ENCODE measurements around the gene RBM20.
"Not testable (repeated sequence)": the region's sequence is repeated elsewhere in the genome, so short reads cannot be mapped to it uniquely, and the experiment has no call there.

RBM20 gene

DNA sequence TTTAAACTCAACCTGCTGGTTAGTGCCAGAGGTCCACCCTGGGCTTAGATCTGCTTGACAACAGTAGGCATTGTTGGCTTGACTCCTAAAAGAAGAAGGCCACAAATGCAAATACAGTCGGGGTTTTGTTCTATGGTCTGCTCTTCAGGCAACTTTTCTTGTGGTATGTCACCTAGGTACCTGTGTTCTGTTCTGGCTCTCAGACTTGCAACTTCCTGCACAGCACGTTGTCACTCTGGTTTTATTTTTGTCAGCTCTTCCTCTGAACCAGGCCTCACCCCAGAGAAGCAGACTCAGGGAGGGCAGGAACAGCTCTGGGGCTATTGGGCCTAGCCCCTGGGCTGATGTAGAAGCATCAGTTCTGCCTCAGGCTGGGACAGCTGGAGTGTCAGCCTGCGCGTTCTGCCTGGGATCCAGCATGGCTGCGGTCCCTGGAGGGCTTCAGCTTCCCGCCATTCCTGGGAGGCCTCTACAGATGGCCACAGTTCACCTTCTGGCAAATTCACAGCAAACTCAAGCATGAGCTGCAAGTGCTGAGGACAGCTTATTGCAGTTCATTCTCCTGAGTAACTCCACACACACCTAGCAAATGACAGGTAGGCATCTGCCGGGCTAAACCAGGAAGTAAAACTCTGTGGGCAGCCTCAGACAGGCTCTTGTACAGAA is 216.6 kb downstream of the RBM20 start:
- no peak for DNase-seq

DNA sequence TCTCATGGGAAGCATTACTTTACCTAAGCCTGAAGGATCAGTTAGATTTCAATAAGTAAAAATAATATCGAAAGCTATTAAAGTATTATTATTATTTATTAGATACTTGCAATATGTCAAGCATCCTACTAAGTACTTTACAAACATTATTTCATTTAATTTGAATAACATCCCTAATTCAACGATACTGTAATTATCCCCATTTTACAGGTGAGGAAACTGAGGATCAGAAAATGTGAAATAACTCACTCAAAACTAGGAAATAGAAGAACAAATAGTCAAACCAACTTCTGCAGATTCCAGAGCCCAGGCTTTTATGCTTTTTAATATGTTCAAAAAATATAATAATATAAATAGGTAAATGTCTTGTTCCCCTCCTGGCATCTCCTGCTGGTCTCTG is 217.3 kb downstream of the RBM20 start:
- DNase-seq: no peak

DNA sequence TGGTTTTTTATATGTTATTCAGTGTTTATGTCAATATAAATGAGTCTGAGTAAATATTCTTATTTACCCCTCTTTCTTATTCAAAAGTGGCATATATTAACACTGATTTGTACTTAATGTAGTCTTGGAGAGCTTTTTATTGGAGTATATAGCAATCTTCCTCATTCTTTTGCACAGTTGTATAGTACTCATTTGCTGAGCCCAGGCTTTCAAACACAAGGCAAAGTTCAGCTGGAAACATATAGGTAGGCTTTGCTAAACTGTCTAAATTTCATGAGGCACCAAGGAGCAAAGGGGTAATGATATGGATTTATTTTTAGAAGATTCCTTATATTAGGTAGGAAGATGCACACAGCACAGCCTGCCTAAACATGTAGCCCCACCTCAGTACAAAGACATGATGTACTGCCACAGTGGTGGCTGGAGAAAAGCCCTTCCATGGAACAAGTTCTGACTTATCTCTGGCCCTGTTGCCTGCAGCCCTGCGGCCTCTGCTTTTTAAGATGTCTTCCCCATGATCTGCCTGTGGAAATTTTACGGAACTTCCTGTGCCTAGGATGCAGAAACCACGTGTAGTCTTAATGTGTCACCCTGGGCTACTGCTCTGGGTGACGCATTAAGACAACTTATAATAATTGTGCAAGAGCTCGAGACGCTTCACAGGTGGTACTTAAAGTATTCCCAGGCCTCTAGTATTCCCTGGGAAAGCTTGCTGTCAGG is 218.0 kb downstream of the RBM20 start:
- no peak for DNase-seq

DNA sequence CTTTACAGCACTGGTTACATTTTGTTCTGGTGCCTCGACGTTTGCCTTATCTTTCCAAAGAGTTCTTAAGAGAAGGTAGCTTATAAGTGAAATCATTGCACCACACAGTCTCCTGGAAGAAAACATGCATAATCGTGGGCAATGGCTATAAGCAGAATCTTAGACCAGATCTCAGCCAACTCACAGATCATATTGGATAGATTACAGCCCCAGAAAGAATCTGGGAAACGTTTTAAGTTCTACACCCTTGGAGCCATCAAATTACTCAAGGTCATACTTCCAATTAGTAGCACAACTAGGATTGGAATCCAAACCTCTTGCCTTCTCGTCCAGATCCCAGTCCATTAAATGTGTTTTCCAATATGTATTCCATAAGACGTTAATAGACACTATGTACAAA is 218.8 kb downstream of the RBM20 start:
- no peak for DNase-seq

DNA sequence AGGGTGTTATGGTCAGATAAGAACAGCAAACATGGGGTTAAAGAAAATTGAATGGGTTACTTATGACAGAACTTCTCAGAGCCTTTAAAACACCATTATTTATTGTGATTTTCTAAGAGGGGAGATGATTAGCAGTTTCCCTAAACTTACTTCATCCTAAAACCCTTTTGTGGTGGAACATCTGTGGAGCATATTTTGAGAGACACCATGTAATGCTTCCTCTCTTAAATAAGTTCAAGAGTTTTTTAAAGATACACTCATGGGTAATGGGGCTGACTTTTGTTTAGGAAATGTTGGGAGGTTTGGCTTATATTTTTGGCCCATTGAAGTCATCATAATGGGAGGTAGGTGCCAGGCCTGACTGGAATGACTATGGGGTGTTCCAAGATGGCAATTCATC is 219.2 kb downstream of the RBM20 start:
- no peak for DNase-seq

DNA sequence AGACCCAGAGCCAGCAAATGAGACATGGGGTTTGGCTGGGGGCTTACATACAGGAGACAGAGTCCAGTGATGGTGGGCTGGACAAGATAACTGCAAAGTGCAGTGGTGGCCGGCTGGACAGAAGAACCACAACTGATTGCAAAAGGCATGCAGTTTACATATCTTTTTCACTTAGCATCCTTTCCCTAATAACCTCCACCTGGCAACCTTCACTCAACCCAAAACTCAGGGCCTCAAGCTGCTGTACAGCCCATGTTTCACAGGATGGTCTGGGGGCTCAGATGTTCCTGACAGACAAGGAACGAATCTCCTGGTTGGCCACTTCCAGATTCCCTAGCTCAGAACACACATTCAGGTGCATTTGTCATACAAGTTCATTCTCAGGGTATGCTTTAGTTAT is 219.8 kb downstream of the RBM20 start:
- DNase-seq: no peak

DNA sequence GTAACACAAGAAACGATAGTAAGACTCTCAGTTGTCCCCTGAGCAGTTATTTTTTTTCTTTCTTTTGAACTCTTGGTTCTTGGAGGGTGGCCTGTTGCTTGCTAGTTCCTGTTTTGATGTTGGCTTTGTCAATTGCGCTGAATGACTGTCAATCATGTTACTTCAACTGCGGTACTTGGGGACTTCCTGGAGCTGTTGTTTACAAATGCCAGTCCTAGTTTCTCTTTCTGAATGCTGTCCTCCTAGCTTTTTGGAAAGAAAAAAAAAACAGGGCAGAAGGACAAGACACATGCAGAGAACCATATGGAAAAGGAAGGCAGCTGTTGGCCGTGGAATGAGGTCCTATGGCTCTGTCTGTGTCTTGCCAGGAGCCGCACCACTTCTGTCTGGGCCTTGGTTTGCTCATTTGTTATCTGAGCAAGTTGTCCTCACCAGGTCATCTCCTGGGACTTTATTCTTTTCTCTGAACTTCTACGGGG is 220.6 kb downstream of the RBM20 start:
- no peak for DNase-seq

DNA sequence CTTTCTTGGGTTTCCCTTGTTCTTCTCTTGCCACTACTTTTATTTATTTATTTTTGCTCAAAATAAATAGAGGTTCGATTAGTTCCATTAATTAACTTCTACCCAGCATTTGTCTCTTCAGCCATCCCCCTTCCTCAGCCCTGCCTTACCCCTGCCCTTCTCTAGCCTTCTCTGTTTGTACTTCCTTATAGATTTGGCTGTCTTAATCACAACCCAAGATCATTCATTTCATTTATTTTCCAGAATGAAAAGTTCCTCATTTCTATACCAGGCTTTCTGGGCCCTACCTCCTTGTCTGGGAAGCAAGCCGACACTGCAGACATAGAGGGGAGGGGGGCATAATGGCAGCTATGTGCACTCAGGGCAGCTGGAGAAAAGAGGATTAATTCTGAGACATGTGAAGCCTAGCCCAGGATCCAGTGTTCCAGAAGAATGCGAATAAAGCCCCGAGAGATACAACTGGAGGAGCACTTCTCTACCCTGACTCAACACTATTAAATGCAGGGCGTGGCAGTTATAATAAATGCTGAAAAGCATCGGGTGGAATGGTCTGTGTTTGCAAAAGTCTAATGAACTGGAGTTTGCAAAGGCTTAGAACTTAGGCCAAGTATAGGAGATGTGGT is 221.2 kb downstream of the RBM20 start:
- peak; percentile 58 for DNase-seq

DNA sequence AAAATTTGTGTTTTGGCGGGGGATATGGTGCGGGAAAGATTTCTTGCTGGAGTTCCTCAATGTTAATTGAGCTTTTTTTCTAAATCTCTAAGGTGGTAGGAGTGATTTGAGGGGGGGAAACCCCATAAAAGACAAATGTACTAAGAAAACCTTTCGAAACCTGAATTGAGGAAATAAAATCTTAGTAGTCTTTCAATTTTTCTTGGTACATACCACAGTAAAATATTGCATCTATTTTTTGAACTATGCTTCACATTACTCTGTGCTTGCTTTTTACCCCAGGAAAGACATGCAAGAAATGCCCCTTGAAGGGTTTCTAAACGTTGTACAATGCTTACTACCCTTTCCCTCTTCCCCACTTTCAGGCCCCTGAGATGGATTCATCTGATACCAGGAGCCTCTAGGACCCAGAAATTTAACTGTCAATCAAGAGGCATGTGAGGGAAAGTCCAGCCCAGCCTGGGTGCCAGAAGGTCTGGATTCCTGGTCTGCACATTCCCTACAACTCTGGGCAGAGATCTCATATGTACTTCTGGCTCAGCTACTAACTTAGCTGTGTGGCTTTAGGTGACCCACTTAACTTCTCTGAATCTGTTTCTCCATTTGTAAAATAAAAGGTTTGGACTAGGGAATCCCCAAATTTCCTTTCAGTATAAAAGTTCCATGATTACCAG is 221.8 kb downstream of the RBM20 start:
- DNase-seq: no peak

DNA sequence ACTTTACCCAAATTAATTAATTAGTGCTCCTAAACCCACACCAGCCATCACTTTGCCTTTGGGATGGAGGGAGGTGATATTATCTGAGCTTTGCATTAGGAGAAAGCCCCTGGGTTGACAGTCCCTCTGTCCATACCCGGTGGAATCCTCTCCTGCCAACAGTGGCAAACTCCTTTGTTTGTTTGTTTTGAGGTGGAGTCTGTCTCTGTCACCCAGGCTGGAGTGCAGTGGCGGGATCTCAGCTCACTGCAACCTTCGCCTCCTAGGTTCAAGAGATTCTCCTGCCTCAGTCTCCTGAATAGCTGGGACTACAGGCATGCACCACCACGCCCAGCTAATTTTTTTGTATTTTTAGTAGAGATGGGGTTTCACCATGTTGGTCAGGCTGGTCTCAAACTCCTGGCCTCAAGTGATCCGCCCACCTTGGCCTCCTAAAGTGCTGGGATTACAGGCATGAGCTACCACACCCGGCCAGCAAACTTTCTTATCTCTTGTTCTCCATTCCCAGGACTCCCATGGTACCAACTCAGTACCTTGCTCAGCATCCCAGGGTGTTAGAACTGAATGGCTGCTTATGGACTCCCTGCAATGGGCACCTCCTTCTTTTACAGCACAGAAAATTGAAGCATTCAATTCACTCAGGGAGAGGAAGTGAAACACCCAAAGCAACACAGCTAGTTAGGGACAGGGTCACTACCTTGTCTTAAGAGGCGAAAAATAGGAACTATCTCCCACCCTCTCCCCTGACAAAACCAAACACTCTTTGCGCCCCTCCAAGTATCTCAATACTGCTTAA is 223.1 kb downstream of the RBM20 start:
- DNase-seq: not testable (repeated sequence)

DNA sequence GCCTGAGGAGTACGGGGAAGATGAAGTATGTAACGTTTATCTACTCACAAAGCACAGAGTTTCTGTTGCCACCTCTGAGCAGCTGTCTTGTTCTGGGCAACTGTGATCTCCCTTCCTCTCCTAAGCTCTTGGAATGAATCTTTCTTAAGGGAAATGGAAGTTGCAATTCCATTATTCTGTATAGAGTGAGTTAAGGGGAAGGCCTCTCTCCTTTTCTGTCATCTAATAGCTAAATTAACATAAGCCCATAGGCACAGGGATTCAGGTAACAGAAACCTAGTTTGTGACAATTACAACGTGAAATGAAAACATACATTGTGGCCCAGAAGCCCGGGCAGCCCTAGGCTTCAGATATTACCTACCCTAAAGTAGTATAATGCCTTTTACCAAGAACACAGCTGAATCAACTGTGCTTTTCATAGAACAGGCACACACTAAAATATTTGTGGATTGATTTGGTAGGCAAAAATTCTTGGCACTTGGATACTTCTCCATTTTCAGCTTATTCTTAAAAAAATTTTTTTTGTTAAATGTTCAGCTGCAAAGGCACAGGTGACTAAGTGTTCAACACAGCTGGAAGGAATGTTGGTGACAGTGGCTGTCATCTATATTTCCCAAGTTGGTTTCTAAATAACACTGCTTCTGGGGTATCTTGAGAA is 223.8 kb downstream of the RBM20 start:
- no peak for DNase-seq

DNA sequence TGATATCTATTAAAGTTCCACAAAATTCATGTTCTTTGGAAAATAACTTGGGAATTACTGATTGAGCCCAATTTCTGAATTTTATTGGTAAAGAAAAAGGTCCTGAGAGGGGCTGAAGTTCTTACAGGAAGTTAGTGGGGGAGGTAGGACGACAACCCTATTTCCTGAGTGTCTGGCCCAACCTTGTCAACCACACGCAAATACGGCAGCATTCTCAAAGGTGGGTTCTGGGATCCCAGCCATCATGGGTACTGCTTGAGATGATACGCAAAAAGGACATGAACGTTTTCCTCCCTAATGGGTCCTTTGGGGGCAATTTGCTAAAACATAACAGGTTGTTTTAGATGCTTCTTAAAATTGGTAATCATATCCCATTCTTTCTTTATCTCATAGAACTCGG is 224.8 kb downstream of the RBM20 start:
- DNase-seq: no peak

DNA sequence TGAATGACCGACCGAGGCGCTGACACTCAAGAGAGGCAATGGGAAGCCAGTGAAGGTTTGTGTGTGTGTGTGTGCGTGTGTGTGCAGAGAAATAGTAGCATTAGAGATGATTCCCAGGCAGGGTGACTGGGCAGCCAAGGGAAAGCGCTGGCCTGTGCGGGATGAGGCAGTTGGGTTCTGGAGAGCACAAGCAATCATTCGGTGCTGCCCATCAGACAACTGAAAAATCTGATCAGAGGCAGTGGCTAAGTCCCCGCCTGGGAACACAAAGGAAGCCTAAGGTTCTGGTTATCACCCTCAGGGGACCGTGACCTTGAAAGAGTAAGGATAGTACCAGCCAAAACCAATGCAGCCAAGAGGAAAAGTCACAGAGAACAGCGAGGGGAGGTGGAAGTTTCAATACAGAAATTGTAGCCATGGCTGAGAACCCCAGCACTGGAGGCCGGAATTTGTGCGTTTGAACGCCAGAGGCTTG is 226.7 kb downstream of the RBM20 start:
- no peak for DNase-seq

DNA sequence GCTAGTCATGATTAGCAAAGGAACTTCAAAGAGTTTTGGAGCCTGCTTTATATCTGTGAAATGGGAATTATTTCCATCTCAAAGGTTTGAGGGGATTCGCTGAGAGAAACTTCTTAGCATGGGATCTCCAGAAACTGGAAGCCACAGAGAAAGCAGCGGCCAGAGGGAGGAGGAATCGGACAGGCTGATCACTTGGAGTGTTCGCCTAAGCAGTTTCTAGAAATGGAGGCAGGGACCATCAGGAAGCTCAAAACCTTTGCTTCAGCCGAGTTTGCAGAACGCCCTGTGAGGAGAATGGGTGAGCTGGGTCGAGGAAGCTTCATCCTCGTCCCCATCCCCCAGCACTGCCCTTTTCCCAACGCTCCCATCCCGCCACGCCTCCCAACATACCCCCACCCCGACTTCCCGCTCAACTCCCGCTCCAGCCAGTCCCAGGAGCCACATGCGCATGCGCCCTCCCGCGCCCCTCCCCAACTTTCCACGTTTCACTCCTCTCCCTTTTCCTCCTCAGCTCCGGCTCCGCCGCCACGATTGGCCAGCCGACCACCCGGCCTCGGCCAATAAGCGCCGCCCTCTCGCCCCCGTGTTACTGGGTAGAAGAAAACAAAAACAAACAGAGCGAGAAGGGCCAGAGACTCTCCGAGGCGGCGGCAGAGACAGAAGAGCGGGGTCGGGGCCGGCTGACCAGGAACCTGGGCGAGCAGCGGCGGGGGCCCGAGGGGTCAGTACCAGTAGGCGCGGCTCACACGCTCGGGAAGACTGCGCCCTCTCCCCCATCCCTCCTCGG is 227.4 kb downstream of the RBM20 start, which contains the start of gene PDCD4:
TSS of gene PDCD4 (plus strand) at position 631 of the 787 bp plus-strand sequence. CDS start 4,100 bp downstream, outside the sequence.
- peak; percentile 100 for DNase-seq

DNA sequence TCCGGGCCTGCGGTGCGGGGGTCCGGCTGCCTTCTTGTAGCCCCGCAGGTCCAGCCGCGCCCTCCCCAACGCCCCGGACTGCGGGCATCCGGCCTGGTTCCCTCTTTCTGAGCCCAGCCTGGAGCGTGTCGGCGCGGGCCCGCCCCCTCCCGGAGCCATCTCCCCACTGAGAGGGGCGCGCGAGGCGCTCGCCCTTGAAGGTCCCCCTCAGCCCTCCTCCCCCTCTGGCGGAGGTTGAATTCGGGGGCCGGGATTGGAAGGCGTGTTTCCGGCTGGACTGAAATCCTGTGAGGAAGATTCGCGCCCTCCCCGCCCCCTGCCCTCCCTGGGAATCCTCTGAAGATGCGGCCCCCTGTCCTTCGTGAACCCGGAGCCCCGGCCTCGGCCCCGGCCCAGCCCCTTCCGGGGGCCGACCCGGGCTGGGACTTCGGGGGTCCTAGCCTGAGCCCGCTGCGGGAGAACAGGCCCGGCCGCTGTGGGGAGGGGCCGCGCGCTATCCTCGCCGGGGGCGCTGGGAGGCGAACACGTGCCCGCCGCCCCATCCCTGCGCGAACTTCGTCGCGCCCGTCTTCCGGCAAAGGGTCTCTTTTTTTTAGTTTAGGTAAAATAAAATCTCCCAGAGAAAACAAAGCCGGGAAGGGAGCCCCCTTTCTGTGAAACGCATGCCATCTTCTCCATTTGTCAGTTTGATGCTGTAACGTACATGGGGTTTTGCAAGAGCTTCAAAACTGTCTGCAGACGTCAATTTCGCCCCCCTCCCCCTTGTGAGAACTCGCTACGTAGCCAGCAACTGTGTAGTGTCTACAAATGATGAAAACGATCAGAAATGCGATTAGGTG is 228.2 kb downstream of the RBM20 start:
- peak; percentile 92 for DNase-seq

DNA sequence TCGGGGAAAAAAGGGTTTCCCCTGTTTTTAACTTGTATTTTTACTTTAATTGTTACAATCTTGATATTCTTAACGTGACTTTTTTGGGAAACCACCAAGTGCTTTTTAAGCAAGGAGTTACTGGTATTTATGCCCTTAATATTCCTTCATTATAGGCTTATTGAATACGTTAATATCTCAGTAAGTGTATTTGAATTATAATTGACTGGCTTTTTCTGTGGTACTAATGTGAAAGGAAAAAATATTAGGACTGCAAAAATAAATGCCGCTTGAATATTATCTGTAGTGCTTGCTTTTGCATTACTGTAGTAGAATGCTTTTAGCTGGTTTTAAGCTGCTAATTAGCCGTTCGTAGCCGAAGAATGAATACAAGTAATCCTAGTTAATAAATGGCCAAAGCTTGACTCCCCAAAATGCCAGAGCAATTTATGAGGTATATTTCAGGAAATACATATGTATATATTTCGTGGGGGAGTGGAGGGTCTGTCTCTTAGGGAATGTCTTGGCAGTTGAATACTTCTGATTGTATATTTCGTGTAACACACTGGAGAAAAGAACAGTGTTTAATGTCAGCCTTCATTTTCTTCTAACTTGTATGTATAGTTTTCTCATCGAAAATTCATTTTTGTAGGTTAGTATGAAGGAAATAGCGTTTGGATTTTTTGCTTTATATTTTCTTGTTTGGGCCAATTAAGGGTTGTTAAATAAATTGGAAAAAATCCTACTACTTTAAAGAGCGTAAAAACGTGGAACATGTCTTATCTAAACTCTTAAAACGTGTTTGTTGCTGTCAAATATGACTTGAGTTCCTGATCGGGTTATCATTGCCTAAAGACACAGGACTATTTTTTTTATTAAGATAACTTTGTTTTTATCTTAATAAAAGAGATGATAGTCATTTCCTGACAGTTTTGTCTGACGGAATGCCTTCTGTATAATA is 229.1 kb downstream of the RBM20 start:
- no peak for DNase-seq

DNA sequence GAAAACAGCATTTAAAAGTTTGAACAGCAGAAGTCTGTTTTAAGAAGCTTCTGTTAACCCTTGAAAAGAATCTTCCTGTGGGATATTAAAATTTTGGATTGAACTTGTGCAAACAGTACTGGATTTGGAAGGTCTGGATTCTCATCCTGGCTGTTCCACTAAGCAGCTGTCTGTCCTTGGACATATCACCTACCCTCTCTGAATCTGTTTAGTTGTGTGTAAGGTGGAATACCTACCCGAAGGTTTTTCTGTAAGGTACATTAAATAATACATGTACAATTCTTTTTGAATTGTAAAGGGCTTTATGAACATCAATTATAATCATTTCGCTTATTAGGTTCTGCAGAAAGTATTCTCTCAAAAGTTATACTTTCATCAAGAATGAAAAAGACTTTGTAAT is 229.8 kb downstream of the RBM20 start:
- no peak for DNase-seq

DNA sequence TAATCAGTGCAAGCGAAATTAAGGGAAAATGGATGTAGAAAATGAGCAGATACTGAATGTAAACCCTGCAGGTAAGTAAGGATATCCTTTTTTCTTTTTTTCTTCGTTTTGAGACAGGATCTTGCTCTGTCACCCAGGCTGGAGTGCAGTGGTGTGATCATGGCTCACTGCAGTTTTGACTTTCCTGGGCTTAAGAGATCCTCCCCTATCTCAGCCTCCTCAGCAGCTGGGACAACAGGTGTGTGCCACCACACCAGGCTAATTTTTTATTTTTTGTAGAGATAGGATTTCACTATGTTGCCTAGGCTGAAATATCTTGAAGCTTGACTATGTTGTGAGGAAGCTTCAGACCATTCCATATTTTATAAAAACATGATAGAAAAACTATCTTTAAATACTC is 231.9 kb downstream of the RBM20 start:
- no peak for DNase-seq

DNA sequence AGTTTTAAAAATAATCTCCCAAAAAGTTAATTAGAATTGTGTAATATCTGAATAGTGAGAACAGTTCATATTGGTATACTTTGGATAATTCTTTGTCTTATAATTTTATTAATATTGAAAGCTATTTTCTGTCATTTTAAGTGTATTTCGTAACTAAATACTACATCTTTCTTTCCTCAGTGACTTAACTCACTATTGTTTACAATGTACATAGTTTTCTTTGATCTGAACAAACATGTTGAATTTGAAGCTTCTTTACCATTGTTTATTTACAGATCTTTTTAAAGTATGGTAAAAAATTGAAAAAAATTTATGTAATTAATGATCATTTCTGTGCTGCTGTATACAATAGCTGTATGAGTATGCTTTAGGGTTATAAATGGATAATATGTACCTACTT is 232.7 kb downstream of the RBM20 start:
- DNase-seq: no peak

Data from right forelimb (tissue), 1 donor.